NB4 (cell line): ENCODE measurements around the gene OR52K1.
"Not testable (repeated sequence)": the region's sequence is repeated elsewhere in the genome, so short reads cannot be mapped to it uniquely, and the experiment has no call there.

Source experiments
- CTCF ChIP-seq: IDR thresholded peaks from one replicate; pipeline ENCODE4 v1.5.1; 2012; ENCODE audit warnings: low read depth, low read length
- POLR2A ChIP-seq: IDR thresholded peaks from 2 replicates; pipeline ENCODE4 v1.6.1; 2011; ENCODE audit warnings: mild to moderate bottlenecking; ENCODE audit not compliant: insufficient read length; ENCODE audit errors: extremely low read depth

- not testable (repeated sequence) for TF ChIP-seq CTCF, POLR2A
These were observed 9.0 kb downstream of the OR52K1 start for GRCh38 chr11:4491405-4491804.
